Effector CD8-positive, alpha-beta T cell (primary cell): ENCODE data around the gene APMAP.
A peak's percentile ranks its signal among the peaks of the same experiment; 100 is the strongest.

Experiments used
- DNase-seq: peaks from one replicate; lab custom pipeline; 2025; lab: John Stamatoyannopoulos, UW
- total RNA-seq, 4 experiments: gene quantifications; one replicate each; lab custom pipeline; 2026; lab: John Stamatoyannopoulos, UW

APMAP gene, protein sequence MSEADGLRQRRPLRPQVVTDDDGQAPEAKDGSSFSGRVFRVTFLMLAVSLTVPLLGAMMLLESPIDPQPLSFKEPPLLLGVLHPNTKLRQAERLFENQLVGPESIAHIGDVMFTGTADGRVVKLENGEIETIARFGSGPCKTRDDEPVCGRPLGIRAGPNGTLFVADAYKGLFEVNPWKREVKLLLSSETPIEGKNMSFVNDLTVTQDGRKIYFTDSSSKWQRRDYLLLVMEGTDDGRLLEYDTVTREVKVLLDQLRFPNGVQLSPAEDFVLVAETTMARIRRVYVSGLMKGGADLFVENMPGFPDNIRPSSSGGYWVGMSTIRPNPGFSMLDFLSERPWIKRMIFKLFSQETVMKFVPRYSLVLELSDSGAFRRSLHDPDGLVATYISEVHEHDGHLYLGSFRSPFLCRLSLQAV
- total RNA-seq = 123 to 412 (median 364) reads per million in 4 experiments

- DNase-seq = peak; percentile 88
These were observed at the start of gene APMAP for GRCh38 chr20:24992487-24993205. Gene APMAP (minus strand): TSS chr20:24992751. CDS start chr20:24992688, 63 bp downstream.

DNA sequence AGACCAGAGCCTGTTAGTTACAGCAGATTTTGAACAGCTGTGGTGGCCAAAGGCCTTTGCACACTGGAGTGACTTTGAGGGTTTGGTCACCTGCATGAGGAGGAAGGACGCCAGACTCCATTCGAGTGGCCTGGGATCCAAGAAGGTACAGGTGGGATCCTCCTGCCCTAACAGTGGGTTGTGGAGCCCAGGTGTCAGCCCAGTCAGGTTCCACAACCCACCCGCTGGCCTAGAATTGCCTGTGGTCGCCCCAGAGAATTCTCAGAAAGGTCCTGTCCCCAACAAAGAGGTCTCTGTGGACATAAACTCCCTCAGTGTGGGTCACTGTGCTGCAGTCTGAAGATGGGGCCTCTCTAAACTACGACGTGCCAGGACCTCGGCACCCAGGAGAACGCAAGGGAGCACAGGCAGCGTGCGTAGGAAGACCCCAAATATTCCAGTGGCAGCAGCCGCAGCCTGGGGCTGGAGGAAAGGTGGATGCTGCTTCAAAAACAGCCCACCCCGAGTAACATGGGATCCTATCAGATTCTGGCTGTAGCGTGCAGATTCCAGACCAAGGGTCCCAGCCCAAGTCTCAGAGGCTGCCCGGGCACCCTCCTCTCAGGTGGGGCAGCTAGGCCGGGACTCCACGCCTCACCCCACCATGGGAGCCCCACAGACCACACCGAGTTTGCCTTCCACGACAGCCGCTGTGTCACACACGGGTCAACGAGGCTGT lies 49.4 kb upstream of the APMAP start:
- no peak for DNase-seq

GRCh38 chr20:25040438-25040831 lies 47.9 kb upstream of the APMAP start:
- DNase-seq = no peak

DNA sequence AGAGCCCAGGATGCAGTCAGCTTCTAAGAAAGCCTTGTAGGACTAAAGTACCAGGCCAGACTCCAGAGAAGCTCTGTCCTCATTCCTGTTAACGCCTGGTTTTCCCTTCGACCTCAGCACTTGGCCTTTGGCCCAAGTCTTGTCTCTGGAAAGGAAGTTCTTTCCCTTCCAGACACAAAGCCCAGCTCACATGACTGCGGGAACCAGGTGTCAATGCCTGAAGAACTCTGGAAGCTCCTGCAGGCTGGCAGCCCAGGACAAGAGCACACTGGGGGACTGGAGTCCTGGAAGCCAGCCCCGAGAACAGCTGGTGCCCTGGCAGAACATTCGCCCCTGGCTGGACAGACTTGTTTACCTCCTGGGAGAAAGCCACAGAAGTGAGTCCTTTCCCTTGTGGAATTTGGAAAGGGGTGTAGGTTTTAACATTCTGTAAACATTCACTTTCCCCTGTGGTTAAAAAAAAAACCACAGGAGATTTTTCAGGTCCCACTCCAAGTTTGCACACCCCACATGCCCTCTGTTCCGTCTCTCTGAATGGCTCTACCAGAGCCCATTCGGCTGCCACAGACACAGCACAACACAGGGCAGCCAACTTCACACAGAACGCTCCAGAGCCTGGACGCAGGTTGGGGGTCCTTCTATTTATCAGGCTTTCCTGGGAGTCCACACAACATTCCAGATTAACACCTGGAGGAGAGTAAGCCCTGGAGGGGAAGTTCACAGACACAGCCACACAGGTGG lies 47.3 kb upstream of the APMAP start:
- DNase-seq = no peak

DNA sequence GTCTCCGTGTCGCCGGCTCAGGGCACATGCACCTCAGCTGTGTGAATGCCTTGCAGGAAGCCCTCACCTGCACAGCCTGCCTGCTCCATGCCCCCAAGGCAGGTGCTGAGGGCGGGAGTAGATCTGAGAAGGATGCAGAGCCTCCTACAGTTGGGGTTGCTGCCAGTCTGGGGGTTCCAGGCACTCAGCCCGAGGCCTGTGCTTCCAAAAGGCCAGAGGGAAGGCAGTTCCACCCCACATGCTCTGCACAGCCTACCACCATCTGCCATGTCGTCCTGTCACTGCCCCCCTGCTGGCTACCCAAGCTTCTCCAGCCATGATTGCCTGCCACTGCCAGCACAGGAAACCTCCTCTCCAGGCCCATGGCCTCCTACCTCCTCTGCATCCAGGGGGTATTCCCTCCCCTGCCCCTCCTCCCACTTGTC lies 46.1 kb upstream of the APMAP start:
- DNase-seq = no peak

GRCh38 chr20:25038103-25038410 lies 45.5 kb upstream of the APMAP start:
- no peak for DNase-seq

DNA sequence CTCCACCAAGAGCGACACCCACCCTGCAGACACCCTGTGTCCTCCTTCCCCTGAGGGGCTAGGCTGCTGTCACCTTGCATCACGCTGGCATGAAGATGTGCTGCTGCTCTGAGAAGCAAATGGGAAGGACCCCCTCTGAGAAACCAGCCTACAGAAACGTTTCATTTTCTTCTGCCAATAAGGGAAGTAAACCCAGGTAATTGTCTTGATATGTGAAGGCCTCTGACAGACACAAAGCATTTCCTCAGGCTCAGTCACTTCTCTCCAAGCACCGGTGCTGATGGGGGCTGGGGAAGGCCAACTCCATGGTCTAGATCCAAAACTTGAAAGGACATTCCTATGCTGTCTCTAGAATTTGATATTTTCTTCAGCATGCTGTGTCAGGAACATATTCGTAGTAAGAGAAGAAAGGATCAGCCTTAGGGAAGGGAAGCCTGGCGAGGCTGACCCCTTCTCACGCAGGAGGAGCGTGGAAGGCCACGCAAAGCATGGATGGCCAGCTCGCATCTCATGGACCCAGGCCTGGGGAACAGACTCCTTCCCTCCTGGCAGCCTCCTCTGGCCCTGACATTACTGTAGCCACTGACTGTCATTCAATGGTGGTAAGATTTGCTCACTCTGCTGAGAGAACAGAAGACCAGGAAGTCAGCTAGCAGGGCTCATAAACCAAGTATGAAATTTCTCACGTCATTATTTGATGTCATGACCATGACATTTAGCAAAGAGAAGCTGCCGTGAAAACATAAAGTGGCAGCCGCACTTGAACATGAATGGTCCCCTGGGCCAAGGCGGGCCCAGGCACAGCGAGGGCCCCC lies 44.9 kb upstream of the APMAP start:
- DNase-seq = no peak

DNA sequence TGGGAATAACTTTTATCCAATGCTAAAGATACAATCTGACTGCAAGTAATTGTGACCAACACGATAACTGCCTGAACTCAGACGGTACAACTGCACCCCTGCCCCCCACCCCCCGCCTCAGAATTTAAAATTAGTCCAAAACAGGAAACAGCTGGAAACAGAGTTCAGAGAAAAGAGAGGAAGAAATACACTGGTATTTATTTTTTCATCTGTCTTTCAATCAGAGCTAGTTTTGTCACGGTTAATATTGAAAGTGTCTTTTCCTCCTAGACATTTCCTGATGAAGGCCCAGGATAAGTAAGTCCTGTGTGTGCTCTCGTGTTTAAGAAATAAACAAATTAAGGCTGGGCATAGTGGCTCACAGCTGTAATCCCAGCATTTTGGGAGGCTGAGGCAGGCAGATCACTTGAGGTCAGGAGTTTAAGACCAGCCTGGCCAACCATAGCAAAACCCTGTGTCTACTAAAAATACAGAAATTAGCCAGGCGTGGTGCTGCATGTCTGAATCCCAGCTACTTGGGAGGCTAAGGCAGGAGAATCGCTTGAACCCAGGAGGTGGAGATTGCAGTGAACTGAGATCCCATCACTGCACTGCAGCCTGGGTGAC lies 43.9 kb upstream of the APMAP start:
- no peak for DNase-seq

DNA sequence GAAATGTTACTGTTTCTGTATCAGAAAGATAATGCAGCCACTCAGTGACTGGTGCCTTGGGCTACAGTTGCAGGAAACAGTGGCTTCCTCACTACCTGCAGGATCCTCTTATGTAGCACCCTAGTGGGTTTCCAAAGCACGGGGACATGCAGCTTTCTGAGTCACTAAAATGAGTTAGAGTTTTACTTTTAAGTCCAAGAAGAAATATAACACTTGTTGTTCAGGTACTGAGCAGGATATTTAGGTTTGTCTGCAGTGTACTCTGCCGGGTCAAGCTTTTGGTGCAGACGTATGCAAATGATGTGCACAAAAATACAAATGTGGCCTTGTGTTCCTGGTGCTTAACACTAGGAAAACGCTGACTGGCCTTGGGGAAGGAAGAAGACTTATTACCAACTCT lies 43.4 kb upstream of the APMAP start:
- DNase-seq = no peak

DNA sequence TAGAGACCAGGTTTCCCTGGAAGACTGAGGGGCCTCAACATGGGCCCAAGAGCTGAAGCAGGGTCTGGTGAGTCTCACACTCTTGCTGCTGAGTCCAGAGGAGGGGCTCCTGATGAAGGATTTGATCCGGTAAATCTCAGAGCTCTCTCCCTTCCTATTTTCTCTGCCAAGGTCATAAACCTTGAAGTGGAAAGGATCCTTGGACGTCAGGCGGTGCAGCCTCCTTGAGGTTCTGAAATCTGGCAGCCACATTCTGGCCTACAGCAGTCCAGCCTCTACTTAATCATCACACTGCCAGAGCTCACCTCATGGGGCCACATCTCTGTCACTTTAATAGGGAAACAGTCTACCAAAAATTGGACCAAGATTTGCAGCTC lies 41.4 kb upstream of the APMAP start:
- DNase-seq = no peak

DNA sequence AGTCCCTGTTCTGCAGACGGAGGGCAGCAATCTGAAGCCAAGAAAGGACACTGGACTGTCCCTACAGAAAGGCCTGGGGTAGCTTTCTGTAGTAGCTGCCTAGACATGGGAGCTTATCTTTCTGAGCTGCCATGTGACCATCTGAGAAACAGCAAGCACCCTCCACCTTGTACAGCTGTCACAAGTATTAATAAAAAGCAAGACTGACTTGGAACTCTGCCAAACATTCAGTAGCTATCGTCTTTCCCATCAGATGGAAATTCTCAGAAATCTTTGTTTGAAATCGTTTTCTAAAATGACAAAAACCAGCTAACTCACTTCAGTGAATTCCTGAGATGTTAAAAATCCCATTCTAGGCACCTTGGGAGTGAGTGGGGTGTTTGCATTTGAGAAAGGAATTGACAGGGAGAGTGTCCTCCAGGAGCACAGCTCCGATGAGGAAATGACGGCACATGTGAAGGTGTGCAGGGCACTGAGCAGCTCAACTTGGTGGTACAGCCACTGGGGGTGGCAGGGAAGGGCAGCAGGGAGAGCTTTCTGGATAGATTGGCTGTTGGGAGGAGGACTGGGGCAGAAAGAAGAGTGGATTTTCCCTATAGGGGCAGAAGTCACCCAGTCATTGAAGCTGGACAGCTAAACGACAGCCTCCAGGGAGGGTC lies 40.8 kb upstream of the APMAP start:
- no peak for DNase-seq

GRCh38 chr20:25032478-25033264 lies 40.1 kb upstream of the APMAP start:
- DNase-seq = no peak

DNA sequence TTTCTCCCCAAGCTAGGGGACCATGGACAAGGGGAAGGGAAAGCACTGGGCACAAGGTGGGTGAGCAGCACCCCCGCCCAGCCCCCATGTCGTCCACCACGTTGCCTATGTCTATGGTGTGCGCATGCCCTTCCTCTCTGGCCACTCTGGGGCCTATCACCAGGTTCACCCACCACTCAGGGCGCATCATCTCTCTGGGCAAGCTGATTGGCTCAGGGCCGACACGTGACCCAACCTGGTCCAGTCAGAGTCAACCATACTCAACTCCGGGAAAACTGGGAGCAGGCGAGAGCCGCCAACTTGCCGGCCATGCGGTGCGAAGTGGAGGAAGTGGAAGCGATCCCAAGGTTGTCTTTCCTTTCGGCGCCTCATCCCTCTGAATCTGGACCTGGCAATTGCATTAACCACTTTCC lies 39.5 kb upstream of the APMAP start:
- no peak for DNase-seq

DNA sequence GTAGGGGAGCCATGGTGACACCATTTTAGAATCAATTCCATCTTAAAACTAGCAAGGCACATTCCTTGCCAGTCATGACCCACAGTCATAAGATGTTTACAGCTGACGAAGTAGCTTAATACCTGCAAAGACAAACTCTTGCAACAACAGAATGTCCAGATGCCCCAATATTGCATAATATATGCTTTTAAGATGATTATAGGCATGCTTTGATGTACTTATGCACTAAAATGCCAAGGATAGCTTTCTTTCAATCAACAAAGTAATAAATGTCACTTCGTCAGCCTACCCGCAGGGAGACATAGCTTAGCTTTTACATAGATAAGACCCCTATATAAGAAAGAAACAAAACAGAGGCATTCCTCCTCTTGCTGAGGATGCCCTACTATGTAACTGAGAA lies 38.7 kb upstream of the APMAP start:
- DNase-seq = no peak

DNA sequence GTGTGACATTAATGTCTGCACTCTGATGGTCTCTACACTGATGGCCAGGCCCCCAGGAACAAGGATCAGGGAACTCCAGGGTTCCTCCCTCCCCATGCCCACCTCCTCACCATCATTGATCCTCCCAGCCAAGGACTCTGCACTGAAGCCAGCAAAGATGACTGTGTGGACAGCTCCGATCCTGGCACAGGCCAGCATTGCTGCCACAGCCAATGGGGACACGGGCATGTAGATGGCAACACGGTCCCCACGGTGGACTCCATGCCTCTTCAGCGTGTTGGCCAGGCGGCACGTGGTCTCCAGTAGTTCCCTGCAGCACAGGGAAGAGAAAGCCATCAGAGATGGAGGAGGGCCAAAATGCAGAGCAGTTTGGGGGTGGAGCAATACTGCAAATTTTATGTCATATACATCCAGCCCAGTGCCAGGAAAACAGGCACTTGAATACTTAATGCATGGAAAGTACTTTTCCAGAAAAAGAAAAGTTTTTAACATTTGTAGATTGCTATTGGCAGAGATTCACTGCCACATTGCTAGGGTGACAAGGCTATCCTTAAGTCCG lies 38.2 kb upstream of the APMAP start:
- DNase-seq = no peak

DNA sequence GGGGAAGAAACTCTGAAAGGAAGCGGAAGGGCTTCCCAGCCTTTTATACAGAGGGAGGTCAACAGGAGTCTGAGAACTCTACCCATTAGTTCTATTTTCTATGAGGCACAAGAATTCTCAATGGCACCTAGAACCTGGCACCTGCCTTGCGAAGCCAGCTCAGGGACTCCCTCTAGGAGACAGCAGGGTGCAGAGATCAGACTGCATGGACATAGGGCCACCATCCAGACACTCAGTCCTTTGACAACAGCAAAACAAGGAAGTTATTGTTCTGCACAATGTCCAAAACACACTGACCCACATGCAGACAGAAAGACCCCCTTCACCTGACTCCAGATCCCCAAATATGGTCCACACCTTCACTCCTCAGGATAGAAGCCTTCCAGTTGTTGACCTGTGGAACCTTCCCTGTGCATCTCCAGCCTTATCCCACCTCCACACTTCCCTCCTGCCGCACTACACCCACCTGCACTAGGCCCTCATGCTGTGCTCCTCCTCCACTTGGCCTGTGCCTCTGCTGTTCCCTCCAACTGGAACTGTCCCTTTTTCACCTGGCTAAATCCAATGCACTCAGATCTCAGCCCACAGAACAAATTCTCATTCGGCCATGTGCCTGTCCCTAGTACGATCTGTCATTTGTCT lies 37.6 kb upstream of the APMAP start:
- no peak for DNase-seq

DNA sequence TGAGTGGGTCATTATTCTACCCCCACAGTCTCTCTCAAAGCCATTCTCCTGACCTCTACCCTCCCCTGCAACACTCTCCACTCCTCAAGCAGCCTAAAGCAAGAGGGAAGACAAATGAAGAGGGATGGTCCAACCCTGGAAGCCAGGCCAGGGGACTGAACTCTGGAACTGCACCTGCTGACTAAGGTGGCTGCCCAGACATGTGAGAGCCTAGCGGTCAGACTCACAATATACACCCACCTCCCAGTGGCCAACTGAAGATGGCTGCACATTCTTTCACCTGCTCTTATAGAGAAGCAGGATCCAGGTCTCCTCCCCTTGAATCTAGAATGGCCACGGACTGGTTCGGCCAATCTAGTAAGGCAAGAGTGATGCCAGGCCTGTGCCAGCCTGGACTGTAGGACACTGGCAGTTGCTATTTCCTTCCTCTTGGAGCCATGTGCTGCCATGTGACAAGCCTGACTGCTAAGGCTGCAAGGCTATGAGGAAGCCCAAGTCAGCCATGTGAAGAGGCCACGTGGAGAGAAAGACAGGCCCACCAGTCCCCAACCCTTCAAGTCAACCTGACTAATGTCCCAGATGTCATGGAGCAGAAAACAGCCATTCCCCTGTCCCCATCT lies 33.5 kb upstream of the APMAP start:
- DNase-seq = no peak
